PC-3 (cell line): ENCODE measurements around the gene RBPJ. TPM values are rescaled to one million over a fixed set of nuclear protein-coding genes. Genes with fewer than 3 reads are reported as not detected.
"Not testable (repeated sequence)": the region's sequence is repeated elsewhere in the genome, so short reads cannot be mapped to it uniquely, and the experiment has no call there.

ENCODE experiments used
- ATAC-seq: fragments of 200-7000 bp; cut with Tn5 transposase; 2 replicates; pipeline ENCODE4 v1.9.1; 2020; ENCODE audit warnings: mild to moderate bottlenecking, moderate library complexity
- BruUV-seq: library from RNA; stranded (reverse); fragments of 400-500 nt; replicated peaks from 2 replicates; lab custom pipeline; 2021; lab: Mats Ljungman, UMichigan
- CTCF ChIA-PET: fragments of 300-600 bp; sonication (Branson Sonifier 250); formaldehyde crosslinking; loops from one replicate; lab custom pipeline; 2022; ENCODE audit warnings: antibody characterized with exemption; lab: Charles Lee
- POLR2A ChIA-PET: fragments of 300-600 bp; sonication (Branson Sonifier 250); formaldehyde crosslinking; loops from one replicate; lab custom pipeline; 2022; ENCODE audit warnings: antibody characterized with exemption; ENCODE audit not compliant: unreplicated experiment; lab: Charles Lee
- DNase-seq: peaks from one replicate; pipeline ENCODE4 v3.0.0-alpha.2; 2015
- H2AFZ ChIP-seq: fragments of 300-600 bp; sonication (generic); 2 replicates; pipeline ENCODE4 v1.6.0; 2016; ENCODE audit warnings: antibody characterized with exemption, low read length
- H3F3A ChIP-seq: fragments of 300-600 bp; sonication (generic); one replicate; pipeline ENCODE4 v1.6.0; 2017; ENCODE audit warnings: antibody characterized with exemption, low read length, control low read depth, mild to moderate bottlenecking; ENCODE audit not compliant: unreplicated experiment
- H3K27ac ChIP-seq: fragments of 300-600 bp; sonication (generic); 2 replicates; pipeline ENCODE4 v1.5.1; 2016; ENCODE audit warnings: mild to moderate bottlenecking, low read length
- H3K27me3 ChIP-seq: fragments of 300-600 bp; sonication (generic); 2 replicates; pipeline ENCODE4 v1.6.1; 2016; ENCODE audit warnings: low read length, mixed read lengths
- H3K36me3 ChIP-seq: fragments of 300-600 bp; sonication (generic); 2 replicates; pipeline ENCODE4 v1.6.1; 2016; ENCODE audit warnings: low read depth, mixed run types, low read length, mixed read lengths
- H3K4me1 ChIP-seq: fragments of 300-600 bp; sonication (generic); 2 replicates; pipeline ENCODE4 v1.5.1; 2016; ENCODE audit warnings: low read length; ENCODE audit not compliant: insufficient read depth
- H3K4me2 ChIP-seq: fragments of 300-600 bp; sonication (generic); 2 replicates; pipeline ENCODE4 v1.6.0; 2016; ENCODE audit warnings: low read length
- H3K4me3 ChIP-seq: fragments of 300-600 bp; sonication (generic); 2 replicates; pipeline ENCODE4 v1.5.1; 2016; ENCODE audit warnings: mild to moderate bottlenecking, low read length, mixed read lengths
- H3K79me2 ChIP-seq: fragments of 300-600 bp; sonication (generic); 2 replicates; pipeline ENCODE4 v1.6.1; 2017; ENCODE audit warnings: low read length, mixed read lengths
- H3K9ac ChIP-seq: fragments of 300-600 bp; sonication (generic); 2 replicates; pipeline ENCODE4 v1.6.0; 2016; ENCODE audit warnings: mild to moderate bottlenecking, low read length
- H3K9me2 ChIP-seq: fragments of 300-600 bp; sonication (generic); replicated peaks from 2 replicates; pipeline ENCODE4 v1.6.1; 2016; ENCODE audit warnings: mixed run types, low read length, mixed read lengths
- H3K9me3 ChIP-seq: fragments of 300-600 bp; sonication (generic); 2 replicates; pipeline ENCODE4 v1.6.1; 2016; ENCODE audit warnings: low read length, mixed read lengths
- H4K20me1 ChIP-seq: fragments of 300-600 bp; sonication (generic); 2 replicates; pipeline ENCODE4 v1.6.1; 2016; ENCODE audit warnings: low read length, mixed read lengths
- EZH2 ChIP-seq: fragments of 300-600 bp; sonication (generic); IDR thresholded peaks from one replicate; pipeline ENCODE4 v1.6.1; 2017; ENCODE audit warnings: antibody characterized with exemption, mild to moderate bottlenecking, low read length; ENCODE audit not compliant: unreplicated experiment
- EZH2phosphoT487 ChIP-seq: fragments of 300-600 bp; sonication (generic); IDR thresholded peaks from 2 replicates; pipeline ENCODE4 v1.6.1; 2018; ENCODE audit warnings: mild to moderate bottlenecking, antibody characterized with exemption, low read length, borderline replicate concordance
- intact Hi-C: fragments of 100-400 bp; cut with micrococcal nuclease; formaldehyde crosslinking; loops from 2 replicates; pipeline ENCODE4 v1.9.0; 2023
- total RNA-seq: library from RNA; depleted of rRNA; stranded (reverse); fragments of >200 nt; gene quantifications from 2 replicates; pipeline ENCODE4 v1.2.3, GENCODE V29; 2014
- TF ChIP-seq, protein P1 (sequence below): fragments of 300-600 bp; sonication (generic); conservative IDR thresholded peaks from 2 replicates; pipeline ENCODE4 v1.5.1; 2017; ENCODE audit warnings: antibody characterized with exemption, low read depth, mild to moderate bottlenecking, low read length

The RBPJ gene
- total RNA-seq, 1 experiment from 2014 or later, result 39.1 TPM

DNA sequence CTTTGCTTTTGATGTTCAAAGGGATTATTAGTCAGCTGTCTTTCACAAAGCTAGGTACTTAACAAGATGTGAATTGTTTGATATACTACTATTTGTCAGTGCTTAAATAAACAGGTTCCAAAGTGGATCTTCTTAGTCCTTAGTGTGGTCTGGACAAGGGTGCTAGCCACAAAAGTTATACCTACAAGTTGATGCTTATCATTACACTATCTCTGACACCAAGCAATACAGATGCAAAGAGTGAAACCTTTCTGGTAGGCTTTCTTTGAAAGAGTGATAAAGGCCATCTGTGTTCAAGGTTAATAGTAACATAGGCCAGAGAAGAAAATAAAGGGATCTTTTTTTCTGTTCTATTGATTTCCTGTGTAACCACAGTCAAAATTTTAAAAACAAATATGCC lies 12.2 kb upstream of the RBPJ start:
- Histone ChIP-seq H3F3A (no peaks in the 10 kb centered on the region), H3K27ac (no peak overlapping the region), H2AFZ (no peak overlapping the region), H3K9ac (no peak overlapping the region), H3K9me3 (no peaks in the 10 kb centered on the region), H3K9me2 (no peaks in the 10 kb centered on the region), H3K36me3 (no peaks in the 10 kb centered on the region), H3K27me3 (no peaks in the 10 kb centered on the region), H3K4me1 (no peaks in the 10 kb centered on the region), H3K4me2 (no peak overlapping the region), H4K20me1 (no peaks in the 10 kb centered on the region), H3K4me3 (no peak overlapping the region), H3K79me2 (no peaks in the 10 kb centered on the region)
- DNase-seq, result no peak
- ChIA-PET CTCF (no interaction called here), POLR2A (no interaction called here)
- BruUV-seq, result no TSS peak
- no peak for TF ChIP-seq EZH2phosphoT487
- no peak for TF ChIP-seq EZH2
- TF ChIP-seq, protein P1, sequence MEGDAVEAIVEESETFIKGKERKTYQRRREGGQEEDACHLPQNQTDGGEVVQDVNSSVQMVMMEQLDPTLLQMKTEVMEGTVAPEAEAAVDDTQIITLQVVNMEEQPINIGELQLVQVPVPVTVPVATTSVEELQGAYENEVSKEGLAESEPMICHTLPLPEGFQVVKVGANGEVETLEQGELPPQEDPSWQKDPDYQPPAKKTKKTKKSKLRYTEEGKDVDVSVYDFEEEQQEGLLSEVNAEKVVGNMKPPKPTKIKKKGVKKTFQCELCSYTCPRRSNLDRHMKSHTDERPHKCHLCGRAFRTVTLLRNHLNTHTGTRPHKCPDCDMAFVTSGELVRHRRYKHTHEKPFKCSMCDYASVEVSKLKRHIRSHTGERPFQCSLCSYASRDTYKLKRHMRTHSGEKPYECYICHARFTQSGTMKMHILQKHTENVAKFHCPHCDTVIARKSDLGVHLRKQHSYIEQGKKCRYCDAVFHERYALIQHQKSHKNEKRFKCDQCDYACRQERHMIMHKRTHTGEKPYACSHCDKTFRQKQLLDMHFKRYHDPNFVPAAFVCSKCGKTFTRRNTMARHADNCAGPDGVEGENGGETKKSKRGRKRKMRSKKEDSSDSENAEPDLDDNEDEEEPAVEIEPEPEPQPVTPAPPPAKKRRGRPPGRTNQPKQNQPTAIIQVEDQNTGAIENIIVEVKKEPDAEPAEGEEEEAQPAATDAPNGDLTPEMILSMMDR, result no peak
- intact Hi-C loops, result no loop called here
- ATAC-seq, result no peak

GRCh38 chr4:26310264-26310663 lies 10.6 kb upstream of the RBPJ start:
- ATAC-seq (no peak), DNase-seq (no peak)
- ChIA-PET CTCF (no interaction called here), POLR2A (interaction anchor here (0.7 kb wide), 1 partner anchor 12 kb away, joined by 4 read pairs; no protein-coding TSS in a partner anchor)
- Histone ChIP-seq H3K9me3 (no peaks in the 10 kb centered on the region), H2AFZ (no peak overlapping the region), H3K9me2 (no peaks in the 10 kb centered on the region), H3K27me3 (no peaks in the 10 kb centered on the region), H3K36me3 (no peaks in the 10 kb centered on the region), H3K79me2 (no peaks in the 10 kb centered on the region), H3K9ac (no peak overlapping the region), H3K27ac (no peak overlapping the region), H4K20me1 (no peaks in the 10 kb centered on the region), H3K4me1 (no peaks in the 10 kb centered on the region), H3K4me2 (no peak overlapping the region), H3F3A (no peaks in the 10 kb centered on the region), H3K4me3 (no peak overlapping the region)
- intact Hi-C loops, result no loop called here
- TF ChIP-seq, protein P1, result no peak
- TF ChIP-seq EZH2phosphoT487 (no peak), EZH2 (no peak)
- BruUV-seq, result no TSS peak

DNA sequence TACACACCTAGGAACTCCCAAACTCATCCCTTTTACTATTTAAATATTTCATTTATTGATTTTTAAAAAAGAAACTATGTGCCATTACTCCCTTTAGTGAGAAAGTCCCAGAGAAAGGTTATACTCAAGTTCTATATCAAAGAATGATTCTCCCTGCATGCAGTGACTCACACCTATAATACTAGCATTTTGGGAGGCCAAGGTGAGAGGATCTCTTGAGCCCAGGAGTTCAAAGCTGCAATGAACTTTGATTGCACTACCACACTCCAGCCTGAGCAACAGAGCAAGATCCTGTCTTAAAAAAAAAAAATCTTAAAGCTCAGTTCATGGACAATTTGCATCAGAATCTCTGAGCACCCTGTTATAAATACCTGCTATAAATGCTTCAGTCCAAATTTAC lies 9.2 kb upstream of the RBPJ start:
- intact Hi-C loops, result no loop called here
- no peak for DNase-seq
- Histone ChIP-seq H3K79me2 (no peaks in the 10 kb centered on the region), H3K27ac (no peak overlapping the region), H3K4me2 (no peak overlapping the region), H3K9me3 (no peaks in the 10 kb centered on the region), H3K9ac (no peak overlapping the region), H3K9me2 (no peaks in the 10 kb centered on the region), H4K20me1 (no peaks in the 10 kb centered on the region), H3F3A (no peaks in the 10 kb centered on the region), H3K36me3 (no peaks in the 10 kb centered on the region), H2AFZ (no peak overlapping the region), H3K4me1 (no peaks in the 10 kb centered on the region), H3K27me3 (no peaks in the 10 kb centered on the region), H3K4me3 (no peak overlapping the region)
- POLR2A ChIA-PET, result interaction anchor here (0.7 kb wide), 1 partner anchor 237 kb away, joined by 3 read pairs; no protein-coding TSS in a partner anchor
- no peak for TF ChIP-seq EZH2phosphoT487
- TF ChIP-seq EZH2, result no peak
- TF ChIP-seq, protein P1, result no peak
- CTCF ChIA-PET, result no interaction called here
- BruUV-seq, result no TSS peak
- ATAC-seq, result no peak

GRCh38 chr4:26315316-26315932 lies 5.4 kb upstream of the RBPJ start:
- CTCF ChIA-PET, H3K9ac ChIP-seq, H3K9me3 ChIP-seq, H3F3A ChIP-seq, H4K20me1 ChIP-seq, H3K4me1 ChIP-seq, POLR2A ChIA-PET, H2AFZ ChIP-seq, H3K4me2 ChIP-seq, H3K4me3 ChIP-seq, H3K9me2 ChIP-seq, DNase-seq, H3K36me3 ChIP-seq, H3K79me2 ChIP-seq, H3K27ac ChIP-seq, ATAC-seq, BruUV-seq, intact Hi-C loops, H3K27me3 ChIP-seq: not testable (repeated sequence)
